PFSK-1 (cell line): Measurements from ENCODE around the gene KCNN4.

Experiments
- FOXP2 ChIP-seq: optimal IDR thresholded peaks from 2 replicates; pipeline ENCODE3; 2011; ENCODE audit warnings: borderline replicate concordance, control low read depth, inconsistent platforms; ENCODE audit not compliant: insufficient read depth; ENCODE audit errors: extremely low read length, extremely low read depth
- POLR2AphosphoS5 ChIP-seq: IDR thresholded peaks from 2 replicates; pipeline ENCODE4 v1.6.1; 2012; ENCODE audit warnings: low read depth, mild to moderate bottlenecking, control low read depth, low read length, moderate library complexity
- REST ChIP-seq, 2 experiments: IDR thresholded peaks; 2 replicates each; pipeline versions ENCODE4 v1.6.1 to v1.8.0; 2011 to 2012; ENCODE audit warnings: low read depth in 2 of 2, low read length in 2 of 2, control low read depth in 1 of 2, inconsistent platforms in 1 of 2, mild to moderate bottlenecking in 1 of 2, moderate library complexity in 1 of 2; ENCODE audit not compliant: insufficient read depth in 1 of 2
- SIN3A ChIP-seq: IDR thresholded peaks from 2 replicates; pipeline ENCODE4 v1.6.1; 2012; ENCODE audit warnings: mild to moderate bottlenecking, low read length, moderate library complexity, borderline replicate concordance; ENCODE audit not compliant: insufficient read depth
- TAF1 ChIP-seq: IDR thresholded peaks from 2 replicates; pipeline ENCODE4 v1.6.1; 2012; ENCODE audit warnings: low read length, control low read depth, borderline replicate concordance; ENCODE audit not compliant: insufficient read depth

KCNN4 gene

GRCh38 chr19:43784241-43784980 is 3.6 kb upstream of the KCNN4 start:
- peak; percentile 20 for TF ChIP-seq FOXP2
- no peak for TF ChIP-seq POLR2AphosphoS5

GRCh38 chr19:43783636-43784035 is 2.9 kb upstream of the KCNN4 start:
- TF ChIP-seq REST (IDR thresholded peaks at IDR 0.05; ENCODE audit: insufficient read depth in 1 of 2, low read depth in 2 of 2, low read length in 2 of 2), result no peak
- no peak for TF ChIP-seq TAF1
- TF ChIP-seq POLR2AphosphoS5, result no peak
- TF ChIP-seq SIN3A, result no peak
- TF ChIP-seq FOXP2, result no peak

- TF ChIP-seq POLR2AphosphoS5, result no peak
- no peak for TF ChIP-seq SIN3A
- TF ChIP-seq REST (IDR thresholded peaks at IDR 0.05; ENCODE audit: insufficient read depth in 1 of 2, low read depth in 2 of 2, low read length in 2 of 2), result no peak
- no peak for TF ChIP-seq FOXP2
- TF ChIP-seq TAF1, result no peak
Measured at GRCh38 chr19:43782689-43783231, 2.0 kb upstream of the KCNN4 start.

- TF ChIP-seq SIN3A (no peak), TAF1 (no peak), FOXP2 (no peak), POLR2AphosphoS5 (no peak), REST (IDR thresholded peaks at IDR 0.05; ENCODE audit: insufficient read depth in 1 of 2, low read depth in 2 of 2, low read length in 2 of 2) (no peak)
Measured at GRCh38 chr19:43782311-43782660, 1.5 kb upstream of the KCNN4 start.

GRCh38 chr19:43781630-43782310 is 997 bp upstream of the KCNN4 start:
- TF ChIP-seq REST (IDR thresholded peaks at IDR 0.05; ENCODE audit: insufficient read depth in 1 of 2, low read depth in 2 of 2, low read length in 2 of 2) (no peak), TAF1 (no peak), POLR2AphosphoS5 (no peak), SIN3A (no peak)
